ENCODE data around the gene NOL12. TPM values are rescaled to one million over a fixed set of nuclear protein-coding genes. Genes with fewer than 3 reads are reported as not detected.

The NOL12 gene
- polyA plus RNA-seq, 1 donor from 2014 or later: 90.0 TPM

DNA sequence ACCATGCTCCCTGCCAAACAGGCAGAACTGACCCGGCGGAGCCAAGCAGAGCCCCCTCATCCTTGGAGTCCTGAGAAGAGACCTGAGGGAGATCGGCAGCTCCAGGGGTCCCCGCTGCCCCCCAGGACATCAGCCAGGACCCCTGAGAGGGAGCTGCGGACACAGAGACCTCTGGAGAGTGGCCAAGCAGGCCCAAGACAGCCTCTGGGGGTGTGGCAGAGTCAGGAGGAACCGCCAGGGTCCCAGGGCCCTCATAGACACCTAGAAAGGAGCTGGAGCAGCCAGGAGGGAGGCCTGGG, 48.2 kb downstream of the NOL12 start:
- H3K4me2 ChIP-seq (ENCODE audit: low read length): no peak overlapping the region
- H3F3A ChIP-seq (ENCODE audit: insufficient read depth, low read length, poor library complexity, severe bottlenecking): no peaks in the 10 kb centered on the region
- H3K79me2 ChIP-seq (replicated peaks; ENCODE audit: insufficient read depth, low read length): no peaks in the 10 kb centered on the region
- H3K9me3 ChIP-seq (ENCODE audit: low read length): no peaks in the 10 kb centered on the region
- H2AFZ ChIP-seq (ENCODE audit: low read depth, low read length): no peak overlapping the region
- TF ChIP-seq EZH2 (IDR thresholded peaks at IDR 0.05; ENCODE audit: borderline replicate concordance, insufficient read depth, low read length, poor library complexity, severe bottlenecking) (no peak), POLR2AphosphoS5 (IDR thresholded peaks at IDR 0.05) (no peak), TAF1 (IDR thresholded peaks at IDR 0.05; ENCODE audit: low read depth) (no peak), EP300 (conservative IDR thresholded peaks at IDR 0.05; ENCODE audit: poor library complexity, severe bottlenecking) (no peak), RAD21 (conservative IDR thresholded peaks at IDR 0.05) (no peak), MXI1 (conservative IDR thresholded peaks at IDR 0.05; ENCODE audit: poor library complexity, severe bottlenecking) (no peak), SMC3 (conservative IDR thresholded peaks at IDR 0.05; ENCODE audit: poor library complexity) (no peak)
- TF ChIP-seq, protein P1, sequence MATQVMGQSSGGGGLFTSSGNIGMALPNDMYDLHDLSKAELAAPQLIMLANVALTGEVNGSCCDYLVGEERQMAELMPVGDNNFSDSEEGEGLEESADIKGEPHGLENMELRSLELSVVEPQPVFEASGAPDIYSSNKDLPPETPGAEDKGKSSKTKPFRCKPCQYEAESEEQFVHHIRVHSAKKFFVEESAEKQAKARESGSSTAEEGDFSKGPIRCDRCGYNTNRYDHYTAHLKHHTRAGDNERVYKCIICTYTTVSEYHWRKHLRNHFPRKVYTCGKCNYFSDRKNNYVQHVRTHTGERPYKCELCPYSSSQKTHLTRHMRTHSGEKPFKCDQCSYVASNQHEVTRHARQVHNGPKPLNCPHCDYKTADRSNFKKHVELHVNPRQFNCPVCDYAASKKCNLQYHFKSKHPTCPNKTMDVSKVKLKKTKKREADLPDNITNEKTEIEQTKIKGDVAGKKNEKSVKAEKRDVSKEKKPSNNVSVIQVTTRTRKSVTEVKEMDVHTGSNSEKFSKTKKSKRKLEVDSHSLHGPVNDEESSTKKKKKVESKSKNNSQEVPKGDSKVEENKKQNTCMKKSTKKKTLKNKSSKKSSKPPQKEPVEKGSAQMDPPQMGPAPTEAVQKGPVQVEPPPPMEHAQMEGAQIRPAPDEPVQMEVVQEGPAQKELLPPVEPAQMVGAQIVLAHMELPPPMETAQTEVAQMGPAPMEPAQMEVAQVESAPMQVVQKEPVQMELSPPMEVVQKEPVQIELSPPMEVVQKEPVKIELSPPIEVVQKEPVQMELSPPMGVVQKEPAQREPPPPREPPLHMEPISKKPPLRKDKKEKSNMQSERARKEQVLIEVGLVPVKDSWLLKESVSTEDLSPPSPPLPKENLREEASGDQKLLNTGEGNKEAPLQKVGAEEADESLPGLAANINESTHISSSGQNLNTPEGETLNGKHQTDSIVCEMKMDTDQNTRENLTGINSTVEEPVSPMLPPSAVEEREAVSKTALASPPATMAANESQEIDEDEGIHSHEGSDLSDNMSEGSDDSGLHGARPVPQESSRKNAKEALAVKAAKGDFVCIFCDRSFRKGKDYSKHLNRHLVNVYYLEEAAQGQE (IDR thresholded peaks at IDR 0.05; ENCODE audit: borderline replicate concordance): no peak
- TF ChIP-seq, protein P2, sequence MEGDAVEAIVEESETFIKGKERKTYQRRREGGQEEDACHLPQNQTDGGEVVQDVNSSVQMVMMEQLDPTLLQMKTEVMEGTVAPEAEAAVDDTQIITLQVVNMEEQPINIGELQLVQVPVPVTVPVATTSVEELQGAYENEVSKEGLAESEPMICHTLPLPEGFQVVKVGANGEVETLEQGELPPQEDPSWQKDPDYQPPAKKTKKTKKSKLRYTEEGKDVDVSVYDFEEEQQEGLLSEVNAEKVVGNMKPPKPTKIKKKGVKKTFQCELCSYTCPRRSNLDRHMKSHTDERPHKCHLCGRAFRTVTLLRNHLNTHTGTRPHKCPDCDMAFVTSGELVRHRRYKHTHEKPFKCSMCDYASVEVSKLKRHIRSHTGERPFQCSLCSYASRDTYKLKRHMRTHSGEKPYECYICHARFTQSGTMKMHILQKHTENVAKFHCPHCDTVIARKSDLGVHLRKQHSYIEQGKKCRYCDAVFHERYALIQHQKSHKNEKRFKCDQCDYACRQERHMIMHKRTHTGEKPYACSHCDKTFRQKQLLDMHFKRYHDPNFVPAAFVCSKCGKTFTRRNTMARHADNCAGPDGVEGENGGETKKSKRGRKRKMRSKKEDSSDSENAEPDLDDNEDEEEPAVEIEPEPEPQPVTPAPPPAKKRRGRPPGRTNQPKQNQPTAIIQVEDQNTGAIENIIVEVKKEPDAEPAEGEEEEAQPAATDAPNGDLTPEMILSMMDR (IDR thresholded peaks at IDR 0.05; ENCODE audit: poor library complexity, severe bottlenecking): no peak
- no peaks in the 10 kb centered on the region for H3K27me3 ChIP-seq (ENCODE audit: insufficient read depth, low read depth, low read length)
- H4K20me1 ChIP-seq (ENCODE audit: insufficient read depth): no peaks in the 10 kb centered on the region
- H3K9me2 ChIP-seq (ENCODE audit: insufficient read depth, low read length): no peaks in the 10 kb centered on the region
- no peaks in the 10 kb centered on the region for H3K36me3 ChIP-seq (ENCODE audit: insufficient read depth, low read length)
- H3K4me3 ChIP-seq (ENCODE audit: low read length): no peak overlapping the region
- no peak overlapping the region for H3K9ac ChIP-seq (ENCODE audit: low read length)
- no peak overlapping the region for H3K27ac ChIP-seq (ENCODE audit: low read length)

DNA sequence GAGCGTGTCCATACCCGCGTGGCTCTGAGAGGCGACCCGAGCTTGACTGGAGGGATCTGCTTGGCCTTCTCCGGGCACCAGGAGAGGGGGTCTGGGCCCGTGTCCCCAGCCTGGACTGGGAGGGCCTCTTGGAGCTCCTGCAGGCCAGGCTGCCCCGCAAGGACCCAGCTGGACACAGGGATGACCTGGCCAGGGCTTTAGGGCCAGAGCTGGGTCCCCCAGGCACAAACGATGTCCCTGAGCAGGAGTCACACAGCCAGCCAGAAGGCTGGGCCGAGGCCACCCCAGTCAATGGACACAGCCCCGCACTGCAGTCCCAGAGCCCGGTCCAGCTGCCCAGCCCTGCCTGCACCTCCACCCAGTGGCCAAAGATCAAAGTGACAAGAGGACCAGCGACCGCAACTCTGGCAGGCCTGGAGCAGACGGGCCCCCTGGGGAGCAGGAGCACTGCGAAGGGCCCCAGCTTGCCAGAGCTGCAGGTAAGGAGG, 48.9 kb downstream of the NOL12 start:
- Histone ChIP-seq H3K4me2 (ENCODE audit: low read length) (no peak overlapping the region), H3K36me3 (ENCODE audit: insufficient read depth, low read length) (no peaks in the 10 kb centered on the region), H3K9ac (ENCODE audit: low read length) (no peak overlapping the region), H3K4me3 (ENCODE audit: low read length) (no peak overlapping the region), H3K9me3 (ENCODE audit: low read length) (no peaks in the 10 kb centered on the region), H3K27me3 (ENCODE audit: insufficient read depth, low read depth, low read length) (no peaks in the 10 kb centered on the region), H3F3A (ENCODE audit: insufficient read depth, low read length, poor library complexity, severe bottlenecking) (no peaks in the 10 kb centered on the region), H4K20me1 (ENCODE audit: insufficient read depth) (no peaks in the 10 kb centered on the region), H3K27ac (ENCODE audit: low read length) (no peak overlapping the region), H3K9me2 (ENCODE audit: insufficient read depth, low read length) (no peaks in the 10 kb centered on the region), H3K79me2 (replicated peaks; ENCODE audit: insufficient read depth, low read length) (no peaks in the 10 kb centered on the region), H2AFZ (ENCODE audit: low read depth, low read length) (no peak overlapping the region)
- TF ChIP-seq, protein P1 (IDR thresholded peaks at IDR 0.05; ENCODE audit: borderline replicate concordance): no peak
- TF ChIP-seq MXI1 (conservative IDR thresholded peaks at IDR 0.05; ENCODE audit: poor library complexity, severe bottlenecking): no peak
- TF ChIP-seq POLR2AphosphoS5 (IDR thresholded peaks at IDR 0.05): no peak
- no peak for TF ChIP-seq EP300 (conservative IDR thresholded peaks at IDR 0.05; ENCODE audit: poor library complexity, severe bottlenecking)
- no peak for TF ChIP-seq EZH2 (IDR thresholded peaks at IDR 0.05; ENCODE audit: borderline replicate concordance, insufficient read depth, low read length, poor library complexity, severe bottlenecking)
- TF ChIP-seq TAF1 (IDR thresholded peaks at IDR 0.05; ENCODE audit: low read depth): no peak
- TF ChIP-seq SMC3 (conservative IDR thresholded peaks at IDR 0.05; ENCODE audit: poor library complexity): no peak
- TF ChIP-seq, protein P2 (IDR thresholded peaks at IDR 0.05; ENCODE audit: poor library complexity, severe bottlenecking): no peak
- no peak for TF ChIP-seq RAD21 (conservative IDR thresholded peaks at IDR 0.05)
